ENCODE data around the gene TNK1.

TNK1 gene

GRCh38 chr17:7348478-7349242 lies 32.2 kb upstream of the TNK1 start:
- DNase-seq (ENCODE audit: low spot score), result no peak
- POLR2A ChIA-PET (ENCODE audit: low non-redundant PET), result no interaction called here
- no peak for TF ChIP-seq CTCF (conservative IDR thresholded peaks at IDR 0.05; ENCODE audit: low read depth)
- CTCF ChIA-PET, result interaction anchor here (1.0 to 1.1 kb wide), 2 partner anchors 19 to 88 kb away, joined by 3 read pairs; no protein-coding TSS in a partner anchor
- H3K27ac ChIP-seq, result peak overlapping the region; percentile 100

- ChIA-PET POLR2A (ENCODE audit: low non-redundant PET) (interaction anchor here (0.6 to 1.5 kb wide), 5 partner anchors 23 to 237 kb away, joined by 3 to 5 read pairs (median 4); partner anchors contain the start of genes NEURL4 and TNK1), CTCF (interaction anchor here (0.6 to 1.4 kb wide), 5 partner anchors 10 to 184 kb away, joined by 3 to 5 read pairs (median 3); no protein-coding TSS in a partner anchor)
- peak; percentile 95 for DNase-seq (ENCODE audit: low spot score)
- peak within 1 kb of the TSS; percentile 100 for H3K27ac ChIP-seq
- no peak for TF ChIP-seq CTCF (conservative IDR thresholded peaks at IDR 0.05; ENCODE audit: low read depth)
Observed at GRCh38 chr17:7351665-7352502, 29.0 kb upstream of the TNK1 start, which contains the start of gene KCTD11. Gene KCTD11 (plus strand): TSS chr17:7352162.

- ChIA-PET CTCF (interaction anchor here (0.7 kb wide), 1 partner anchor 183 kb away, joined by 5 read pairs; no protein-coding TSS in a partner anchor), POLR2A (ENCODE audit: low non-redundant PET) (interaction anchor here (0.6 kb wide), 1 partner anchor 26 kb away, joined by 4 read pairs; no protein-coding TSS in a partner anchor)
- DNase-seq (ENCODE audit: low spot score), result no peak
- TF ChIP-seq CTCF (conservative IDR thresholded peaks at IDR 0.05; ENCODE audit: low read depth), result peak; percentile 75
- peak overlapping the region; percentile 100 for H3K27ac ChIP-seq
Observed at GRCh38 chr17:7352503-7352889, 28.4 kb upstream of the TNK1 start.

GRCh38 chr17:7352910-7353635 lies 27.8 kb upstream of the TNK1 start:
- peak overlapping the region; percentile 100 for H3K27ac ChIP-seq
- no peak for DNase-seq (ENCODE audit: low spot score)
- TF ChIP-seq CTCF (conservative IDR thresholded peaks at IDR 0.05; ENCODE audit: low read depth), result no peak
- POLR2A ChIA-PET (ENCODE audit: low non-redundant PET), result interaction anchor here (0.8 kb wide), 1 partner anchor 51 kb away, joined by 3 read pairs; the partner anchor contains the start of gene TMEM256
- CTCF ChIA-PET, result interaction anchor here (0.6 to 0.7 kb wide), 2 partner anchors 34 to 183 kb away, joined by 3 to 5 read pairs; no protein-coding TSS in a partner anchor

- DNase-seq (ENCODE audit: low spot score), result peak; percentile 90
- H3K27ac ChIP-seq, result peak overlapping the region; percentile 100
- ChIA-PET POLR2A (ENCODE audit: low non-redundant PET) (interaction anchor here (0.5 to 1.2 kb wide), 4 partner anchors 18 to 233 kb away, joined by 3 to 6 read pairs (median 3); partner anchors contain the start of genes PLSCR3 and TNK1), CTCF (interaction anchor here (0.6 to 1.7 kb wide), 3 partner anchors 17 to 46 kb away, joined by 5 to 6 read pairs (median 5); no protein-coding TSS in a partner anchor)
- TF ChIP-seq CTCF (conservative IDR thresholded peaks at IDR 0.05; ENCODE audit: low read depth), result no peak
Observed at GRCh38 chr17:7354262-7354843, 26.5 kb upstream of the TNK1 start.

All from RWPE1 (cell line).